Activated T-cell treated with anti-CD3 and anti-CD28 coated beads for 1 hour (primary cell): Measurements from ENCODE around the gene ADCY1.
"Not testable (repeated sequence)": the region's sequence is repeated elsewhere in the genome, so short reads cannot be mapped to it uniquely, and the experiment has no call there.

Experiments
- DNase-seq: peaks from one replicate; pipeline ENCODE4 v3.0.0-alpha.2; 2020; ENCODE audit warnings: low read depth

The ADCY1 gene

DNA sequence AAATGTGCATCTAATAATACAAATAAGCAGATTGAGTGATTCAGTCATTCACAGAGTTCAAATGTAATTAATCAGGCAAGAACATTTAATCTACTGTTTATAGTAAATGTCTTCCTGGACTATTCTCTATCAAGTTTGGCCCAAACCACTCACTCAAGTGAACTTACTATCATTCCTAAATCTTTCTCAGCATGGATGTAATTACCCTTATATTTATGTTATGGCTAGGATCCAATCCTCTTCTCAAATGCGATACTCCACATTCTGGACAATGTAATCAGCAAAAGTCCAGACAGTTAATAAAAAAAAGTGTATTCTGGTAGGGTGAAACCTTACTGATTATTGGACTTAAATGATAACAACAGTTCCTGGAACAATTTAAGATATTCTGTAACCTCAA lies 185.3 kb downstream of the ADCY1 start:
- not testable (repeated sequence) for DNase-seq

DNA sequence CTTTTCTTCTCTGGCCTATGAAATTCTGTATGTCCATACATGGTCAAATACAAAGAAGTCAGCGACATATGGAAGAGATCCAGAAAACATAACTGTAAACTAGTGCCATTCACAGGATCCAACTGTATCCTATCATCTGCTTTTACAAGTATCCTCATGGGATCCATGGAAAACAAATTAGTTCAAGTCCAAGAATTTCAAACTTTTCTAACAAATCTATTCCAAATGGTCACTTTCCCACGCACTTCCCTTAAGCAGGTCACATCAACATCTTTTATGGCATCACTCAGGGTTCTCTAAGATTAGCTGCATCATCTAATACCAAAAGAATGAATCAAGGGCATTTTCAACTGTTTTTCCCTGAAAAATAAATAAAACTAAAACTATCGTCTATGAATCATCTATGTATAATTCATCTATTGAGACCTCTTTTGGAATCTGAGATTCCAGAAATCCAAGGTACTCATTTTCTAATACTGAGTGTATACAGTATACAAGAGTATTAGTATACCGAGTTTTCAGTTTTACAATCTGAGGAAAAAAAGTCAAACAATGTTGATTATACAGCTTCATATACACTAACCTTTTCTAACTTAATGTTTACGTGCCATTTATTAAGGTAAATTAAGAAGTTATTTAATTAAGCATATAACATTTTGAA lies 187.5 kb downstream of the ADCY1 start:
- not testable (repeated sequence) for DNase-seq

DNA sequence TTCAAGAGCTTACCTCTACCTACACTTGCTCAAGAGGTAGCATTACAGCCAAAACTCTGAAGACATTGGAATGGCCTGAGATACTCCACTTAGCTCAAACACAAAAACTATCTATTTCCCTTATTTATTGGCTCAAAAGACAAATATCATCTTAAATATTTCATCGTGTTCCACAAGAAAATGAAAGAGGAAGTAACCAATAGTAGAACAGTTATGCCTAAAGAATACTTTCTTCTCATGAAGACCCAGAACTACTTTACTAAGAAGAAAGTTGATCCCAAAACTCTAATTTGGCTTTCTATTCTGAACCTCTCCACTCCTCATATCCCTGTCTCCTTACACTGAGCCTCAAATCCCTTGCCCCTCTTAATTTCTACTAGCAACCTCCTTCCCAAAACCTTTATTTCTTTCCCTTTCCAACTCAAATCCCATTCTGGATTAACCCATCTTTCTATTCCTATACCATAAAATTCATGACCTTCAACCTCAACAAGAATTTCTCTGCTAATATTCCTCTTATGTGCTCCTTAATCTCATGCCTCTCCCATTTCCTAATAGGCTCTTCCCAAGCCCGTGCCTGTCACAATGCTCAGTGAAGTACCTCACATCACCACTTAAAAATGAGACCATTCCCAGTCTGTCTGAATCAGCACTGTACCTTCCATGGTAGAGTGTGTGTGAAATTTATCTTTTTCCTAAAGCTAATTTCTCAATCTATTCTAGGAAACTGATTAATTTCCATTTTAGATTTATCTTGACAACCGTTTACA lies 188.2 kb downstream of the ADCY1 start:
- not testable (repeated sequence) for DNase-seq

DNA sequence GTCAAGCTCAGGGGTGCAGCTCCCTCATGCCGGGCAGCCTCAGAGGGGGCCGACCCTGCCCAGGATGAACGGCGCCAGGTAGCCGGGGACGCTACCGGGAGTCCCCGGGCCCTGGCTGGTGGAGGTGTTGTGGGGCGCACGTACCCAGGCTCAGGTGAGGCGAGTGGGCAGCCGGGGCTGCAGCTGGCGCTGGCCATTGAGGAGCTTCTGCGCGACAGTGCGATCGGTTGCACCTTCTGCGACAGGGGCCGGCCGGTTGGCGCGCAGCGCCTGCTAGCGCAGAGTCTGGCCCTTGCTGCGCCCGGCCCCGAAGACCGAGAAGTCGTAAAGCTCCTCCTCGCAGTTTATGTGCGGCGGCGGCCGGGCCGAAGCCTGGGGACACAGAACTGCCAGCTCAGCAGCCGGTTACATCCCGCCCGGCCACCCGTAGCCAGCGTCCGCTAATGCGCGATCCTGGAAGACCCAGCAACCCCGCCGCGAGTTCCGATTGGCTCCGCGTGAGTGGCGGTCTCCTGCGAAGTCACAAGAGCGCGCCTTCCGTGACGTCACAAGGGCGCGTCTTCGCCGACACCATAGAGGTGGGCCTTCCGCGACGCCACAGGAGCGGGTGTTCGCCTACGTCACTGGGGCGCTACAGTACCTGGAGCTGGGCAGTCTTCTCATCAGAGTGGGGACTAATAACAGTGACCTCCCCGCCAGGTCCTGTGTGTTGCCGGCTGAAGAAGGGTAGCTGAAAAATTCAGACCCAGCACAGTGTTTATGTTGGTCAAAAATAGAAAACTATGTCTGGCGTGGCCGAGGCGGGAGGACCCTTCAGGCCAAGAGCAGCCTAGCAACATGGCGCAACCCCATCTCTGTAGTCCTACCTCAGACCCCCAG lies 194.6 kb downstream of the ADCY1 start:
- peak; percentile 97 for DNase-seq

DNA sequence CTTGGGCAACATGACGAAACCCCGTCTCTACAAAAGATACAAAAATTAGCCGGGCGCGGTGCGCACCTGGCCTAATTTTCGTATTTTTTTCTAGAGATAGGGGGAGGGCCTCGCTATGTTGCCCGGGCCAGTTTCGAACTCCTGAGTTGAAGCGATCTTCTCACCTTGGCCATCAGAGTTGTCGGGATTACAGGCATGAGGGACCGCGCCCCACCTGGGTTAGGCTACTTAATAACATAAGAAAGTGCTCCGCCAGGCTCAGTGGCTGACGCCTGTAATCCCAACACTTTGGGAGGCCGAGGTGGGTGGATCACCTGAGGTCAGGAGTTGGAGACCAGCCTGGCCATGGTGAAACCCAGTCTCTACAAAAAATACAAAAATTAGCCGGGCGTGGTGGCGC lies 195.5 kb downstream of the ADCY1 start:
- not testable (repeated sequence) for DNase-seq
